ENCODE measurements around the gene APBB2. TPM values are rescaled to one million over a fixed set of nuclear protein-coding genes. Genes with fewer than 3 reads are reported as not detected.

The APBB2 gene
- total and polyA plus RNA-seq, 10 of the 15 experiments (the other 5 are each of a cell fraction or from before 2014, with no cell fraction given): 2.7 to 24.6 (median 19.0) TPM

DNA sequence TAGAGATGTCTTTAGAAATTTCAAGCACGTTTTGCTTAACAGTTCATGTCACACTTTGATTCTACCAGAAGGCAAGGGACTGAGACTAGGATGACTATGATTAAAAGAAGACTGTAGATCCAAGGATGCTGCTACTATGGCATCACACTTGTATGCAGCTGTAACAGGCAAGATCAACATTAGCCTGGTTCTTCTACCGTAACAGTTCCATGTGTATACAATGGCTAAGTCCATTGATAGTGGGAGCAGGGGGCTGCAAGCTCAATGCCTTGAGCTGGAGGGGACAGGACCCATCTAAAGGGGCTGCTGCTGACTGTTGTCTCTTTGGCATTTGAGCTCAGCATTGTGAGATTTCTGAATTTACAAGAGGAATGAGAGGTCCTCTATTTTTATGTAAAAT, 212.0 kb downstream of the APBB2 start (continued):
- TF ChIP-seq, protein P1, sequence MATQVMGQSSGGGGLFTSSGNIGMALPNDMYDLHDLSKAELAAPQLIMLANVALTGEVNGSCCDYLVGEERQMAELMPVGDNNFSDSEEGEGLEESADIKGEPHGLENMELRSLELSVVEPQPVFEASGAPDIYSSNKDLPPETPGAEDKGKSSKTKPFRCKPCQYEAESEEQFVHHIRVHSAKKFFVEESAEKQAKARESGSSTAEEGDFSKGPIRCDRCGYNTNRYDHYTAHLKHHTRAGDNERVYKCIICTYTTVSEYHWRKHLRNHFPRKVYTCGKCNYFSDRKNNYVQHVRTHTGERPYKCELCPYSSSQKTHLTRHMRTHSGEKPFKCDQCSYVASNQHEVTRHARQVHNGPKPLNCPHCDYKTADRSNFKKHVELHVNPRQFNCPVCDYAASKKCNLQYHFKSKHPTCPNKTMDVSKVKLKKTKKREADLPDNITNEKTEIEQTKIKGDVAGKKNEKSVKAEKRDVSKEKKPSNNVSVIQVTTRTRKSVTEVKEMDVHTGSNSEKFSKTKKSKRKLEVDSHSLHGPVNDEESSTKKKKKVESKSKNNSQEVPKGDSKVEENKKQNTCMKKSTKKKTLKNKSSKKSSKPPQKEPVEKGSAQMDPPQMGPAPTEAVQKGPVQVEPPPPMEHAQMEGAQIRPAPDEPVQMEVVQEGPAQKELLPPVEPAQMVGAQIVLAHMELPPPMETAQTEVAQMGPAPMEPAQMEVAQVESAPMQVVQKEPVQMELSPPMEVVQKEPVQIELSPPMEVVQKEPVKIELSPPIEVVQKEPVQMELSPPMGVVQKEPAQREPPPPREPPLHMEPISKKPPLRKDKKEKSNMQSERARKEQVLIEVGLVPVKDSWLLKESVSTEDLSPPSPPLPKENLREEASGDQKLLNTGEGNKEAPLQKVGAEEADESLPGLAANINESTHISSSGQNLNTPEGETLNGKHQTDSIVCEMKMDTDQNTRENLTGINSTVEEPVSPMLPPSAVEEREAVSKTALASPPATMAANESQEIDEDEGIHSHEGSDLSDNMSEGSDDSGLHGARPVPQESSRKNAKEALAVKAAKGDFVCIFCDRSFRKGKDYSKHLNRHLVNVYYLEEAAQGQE (IDR thresholded peaks at IDR 0.05; ENCODE audit: low read depth, low read length): no peak
- TF ChIP-seq IKZF2 (IDR thresholded peaks at IDR 0.05) (no peak), GATAD2B (conservative IDR thresholded peaks at IDR 0.05; ENCODE audit: low read depth) (no peak)

DNA sequence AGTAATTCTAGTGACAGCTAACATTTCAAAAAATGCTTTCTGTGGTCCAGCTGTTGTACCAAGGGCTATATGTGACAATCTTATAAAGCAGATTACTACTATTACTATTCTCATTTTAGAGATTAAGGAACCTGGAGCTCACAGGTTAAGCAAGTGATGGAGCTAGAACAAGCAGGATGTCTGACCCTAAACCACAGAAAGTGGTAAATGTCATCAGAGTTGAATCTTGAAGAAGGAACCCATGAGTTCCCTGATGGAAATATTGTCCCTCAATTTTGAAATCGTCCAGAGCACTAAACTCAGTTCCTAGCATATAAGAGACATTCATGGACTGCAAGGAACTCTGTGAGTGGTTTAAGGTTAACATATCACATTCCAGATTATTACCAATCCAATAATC, 214.0 kb downstream of the APBB2 start:
- in situ Hi-C loops (cut with MboI) (no loop called here), intact Hi-C loops (cut with micrococcal nuclease; ENCODE audit: unreplicated experiment) (no loop called here)
- FAIRE-seq: no peak
- POLR2A ChIA-PET: no interaction called here
- H3K27ac ChIP-seq (ENCODE audit: control insufficient read depth, insufficient read depth): no peak overlapping the region
- H3K36me3 ChIP-seq (ENCODE audit: control insufficient read depth in 2 of 2, insufficient read depth in 2 of 2, low read length in 1 of 2): no peaks in the 10 kb centered on the region
- no TSS peak for BruUV-seq (replicated peaks)
- ATAC-seq: no peak
- H3K27me3 ChIP-seq (replicated peaks in 1 of 2; ENCODE audit: control insufficient read depth in 2 of 2, insufficient read depth in 2 of 2, low read length in 1 of 2): no peaks in the 10 kb centered on the region
- SMC1A ChIA-PET (ENCODE audit: uncharacterized antibody, unreplicated experiment): interaction anchor here (1.4 to 3.1 kb wide), 2 partner anchors 9 to 19 kb away, joined by 3 to 16 read pairs; no protein-coding TSS in a partner anchor
- H3K9me3 ChIP-seq (replicated peaks; ENCODE audit: control insufficient read depth, insufficient read depth, low read length): no peaks in the 10 kb centered on the region; the same call in 2 of the 3 replicates
- WGBS (ENCODE audit: insufficient coverage, insufficient replicate concordance, low lambda C conversion rate, missing lambda C conversion rate): 46% methylated on average over 1 of the region's 1 CpG
- no peaks in the 10 kb centered on the region for H3K4me1 ChIP-seq (ENCODE audit: control insufficient read depth, insufficient read depth, low read length)
- H3K4me3 ChIP-seq: no peak overlapping the region
- no peak for DNase-seq (ENCODE audit: low read depth, low spot score)
- CTCF ChIA-PET: no interaction called here
- H3K9ac ChIP-seq (ENCODE audit: control insufficient read depth, insufficient read depth, low read length): no peak overlapping the region
- no peak overlapping the region for H3K4me2 ChIP-seq (ENCODE audit: control insufficient read depth, insufficient read depth)
- RAD21 ChIA-PET (ENCODE audit: unreplicated experiment): no interaction called here
- no peaks in the 10 kb centered on the region for H4K20me1 ChIP-seq (ENCODE audit: control insufficient read depth, insufficient read depth)
- no peak overlapping the region for H2AFZ ChIP-seq (ENCODE audit: control insufficient read depth, low read depth, low read length)
- H3K79me2 ChIP-seq (ENCODE audit: control insufficient read depth, insufficient read depth, low read length): no peaks in the 10 kb centered on the region; the same call in 1 of the 2 replicates
- TF ChIP-seq IRF3 (IDR thresholded peaks at IDR 0.05) (no peak), RB1 (IDR thresholded peaks at IDR 0.05; ENCODE audit: borderline replicate concordance) (no peak), MTA3 (IDR thresholded peaks at IDR 0.05; ENCODE audit: borderline replicate concordance, low read length) (no peak), RBBP5 (conservative IDR thresholded peaks at IDR 0.05) (no peak), MEF2A (IDR thresholded peaks at IDR 0.05; ENCODE audit: insufficient read depth, low read depth, low read length) (no peak), GABPA (IDR thresholded peaks at IDR 0.05; ENCODE audit: low read depth) (no peak), RELA (IDR thresholded peaks at IDR 0.05; ENCODE audit: borderline replicate concordance, partially characterized antibody) (no peak), BACH1 (IDR thresholded peaks at IDR 0.05; ENCODE audit: borderline replicate concordance) (no peak), BRCA1 (IDR thresholded peaks at IDR 0.05; ENCODE audit: low read depth, low read length) (no peak), TARDBP (IDR thresholded peaks at IDR 0.05; ENCODE audit: borderline replicate concordance) (no peak), EED (IDR thresholded peaks at IDR 0.05; ENCODE audit: low read depth) (no peak), CREB1 (IDR thresholded peaks at IDR 0.05; ENCODE audit: low read depth) (no peak), POU2F2 (IDR thresholded peaks at IDR 0.05; ENCODE audit: borderline replicate concordance, low read depth, low read length) (no peak)
- TF ChIP-seq, protein P2, sequence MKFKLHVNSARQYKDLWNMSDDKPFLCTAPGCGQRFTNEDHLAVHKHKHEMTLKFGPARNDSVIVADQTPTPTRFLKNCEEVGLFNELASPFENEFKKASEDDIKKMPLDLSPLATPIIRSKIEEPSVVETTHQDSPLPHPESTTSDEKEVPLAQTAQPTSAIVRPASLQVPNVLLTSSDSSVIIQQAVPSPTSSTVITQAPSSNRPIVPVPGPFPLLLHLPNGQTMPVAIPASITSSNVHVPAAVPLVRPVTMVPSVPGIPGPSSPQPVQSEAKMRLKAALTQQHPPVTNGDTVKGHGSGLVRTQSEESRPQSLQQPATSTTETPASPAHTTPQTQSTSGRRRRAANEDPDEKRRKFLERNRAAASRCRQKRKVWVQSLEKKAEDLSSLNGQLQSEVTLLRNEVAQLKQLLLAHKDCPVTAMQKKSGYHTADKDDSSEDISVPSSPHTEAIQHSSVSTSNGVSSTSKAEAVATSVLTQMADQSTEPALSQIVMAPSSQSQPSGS (IDR thresholded peaks at IDR 0.05; ENCODE audit: low read length): no peak
- TF ChIP-seq, protein P3, sequence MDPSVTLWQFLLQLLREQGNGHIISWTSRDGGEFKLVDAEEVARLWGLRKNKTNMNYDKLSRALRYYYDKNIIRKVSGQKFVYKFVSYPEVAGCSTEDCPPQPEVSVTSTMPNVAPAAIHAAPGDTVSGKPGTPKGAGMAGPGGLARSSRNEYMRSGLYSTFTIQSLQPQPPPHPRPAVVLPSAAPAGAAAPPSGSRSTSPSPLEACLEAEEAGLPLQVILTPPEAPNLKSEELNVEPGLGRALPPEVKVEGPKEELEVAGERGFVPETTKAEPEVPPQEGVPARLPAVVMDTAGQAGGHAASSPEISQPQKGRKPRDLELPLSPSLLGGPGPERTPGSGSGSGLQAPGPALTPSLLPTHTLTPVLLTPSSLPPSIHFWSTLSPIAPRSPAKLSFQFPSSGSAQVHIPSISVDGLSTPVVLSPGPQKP (IDR thresholded peaks at IDR 0.05; ENCODE audit: low read depth, low read length): no peak
